GM04504 (cell line): Measurements from ENCODE around the gene PTPRR.

ENCODE experiments used
- DNase-seq: peaks from one replicate; pipeline ENCODE4 v3.0.0-alpha.2; 2012; ENCODE audit warnings: low read depth

The PTPRR gene

DNA sequence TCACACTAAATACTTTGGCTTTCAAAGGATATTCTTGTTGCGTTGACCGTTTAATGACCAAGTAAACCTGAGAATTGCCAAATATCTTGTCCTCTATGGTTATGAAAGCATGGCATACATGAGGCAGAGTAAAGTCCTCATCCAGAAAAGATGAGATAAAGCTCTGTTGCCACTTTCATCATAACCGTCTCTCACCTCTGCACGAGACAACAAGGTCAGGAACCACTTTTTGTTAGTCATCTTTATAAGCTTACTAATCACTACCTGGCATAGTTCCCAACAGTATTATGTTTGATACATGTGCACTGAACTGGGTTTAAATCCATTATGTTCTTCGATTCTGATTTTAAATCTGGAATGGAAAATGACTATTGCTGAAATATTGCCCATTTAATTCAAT, 314.6 kb downstream of the PTPRR start:
- no peak for DNase-seq

DNA sequence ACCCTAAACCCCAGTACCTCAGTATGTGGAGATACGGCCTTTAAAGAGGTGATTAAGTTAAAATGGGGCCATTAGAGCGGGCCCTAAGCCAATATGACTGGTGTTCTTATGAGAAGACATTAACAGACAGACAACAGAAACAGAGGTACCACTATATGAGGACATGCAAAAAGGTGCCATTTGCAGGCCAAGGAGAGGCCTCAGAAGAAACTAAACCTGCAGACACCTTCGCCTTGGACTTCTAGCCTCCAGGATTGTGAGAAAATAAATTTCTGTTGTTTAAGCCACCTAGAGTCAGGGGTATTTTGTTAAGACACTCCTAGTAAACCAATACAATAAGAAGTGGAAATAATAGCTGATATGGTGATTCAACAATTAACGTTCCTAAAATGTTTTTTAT, 315.9 kb downstream of the PTPRR start:
- no peak for DNase-seq

DNA sequence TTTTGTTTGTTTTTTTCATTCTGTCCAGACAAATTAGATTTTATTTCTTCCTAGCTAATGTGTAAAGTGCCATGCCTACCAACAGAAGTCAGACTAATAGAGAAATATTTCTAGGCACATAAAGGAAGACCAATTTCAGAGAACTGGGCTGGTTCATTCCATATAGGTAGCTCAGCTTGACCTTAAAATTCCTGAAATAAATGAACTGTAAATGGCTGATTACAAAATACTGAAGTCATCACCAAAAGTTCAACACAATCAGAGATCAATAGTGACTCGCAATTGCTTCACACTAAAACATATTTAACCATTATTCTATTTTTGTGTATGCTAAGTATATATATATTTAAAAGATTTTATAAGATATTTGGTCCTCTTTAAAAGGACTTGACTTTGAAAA, 317.5 kb downstream of the PTPRR start:
- no peak for DNase-seq

DNA sequence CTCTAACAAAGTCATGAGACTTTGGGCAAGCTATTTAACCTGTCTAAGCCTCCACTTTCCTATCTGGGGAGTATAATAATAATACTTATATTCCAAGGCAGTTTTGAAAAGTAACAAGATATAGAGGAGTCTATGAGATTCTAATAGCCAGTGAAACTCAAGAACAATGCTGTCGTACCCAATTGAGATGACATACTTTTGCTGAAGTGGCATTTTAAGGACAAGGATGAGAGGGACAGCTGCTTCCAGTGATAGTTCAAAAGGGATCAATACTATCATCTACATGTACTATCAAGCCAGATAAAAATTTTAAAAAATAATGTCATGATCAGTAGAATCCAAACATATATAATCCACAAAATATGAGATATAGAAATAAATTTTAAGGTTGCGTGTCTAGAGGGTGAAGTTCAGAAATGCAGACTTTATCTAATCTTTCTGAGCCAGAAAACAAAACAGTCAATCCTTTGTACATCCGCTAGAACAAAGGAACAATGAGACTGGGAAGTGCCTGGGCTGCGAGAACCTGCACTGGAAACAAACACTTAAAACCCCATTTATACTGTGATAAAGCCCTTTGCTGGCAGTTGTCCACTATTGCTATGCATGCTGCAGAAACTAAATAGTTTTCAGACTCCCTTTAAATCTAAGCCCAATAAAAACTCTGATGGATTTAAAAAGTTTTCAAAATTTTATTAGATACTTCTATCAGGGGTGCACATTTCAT, 321.9 kb downstream of the PTPRR start:
- DNase-seq: no peak

DNA sequence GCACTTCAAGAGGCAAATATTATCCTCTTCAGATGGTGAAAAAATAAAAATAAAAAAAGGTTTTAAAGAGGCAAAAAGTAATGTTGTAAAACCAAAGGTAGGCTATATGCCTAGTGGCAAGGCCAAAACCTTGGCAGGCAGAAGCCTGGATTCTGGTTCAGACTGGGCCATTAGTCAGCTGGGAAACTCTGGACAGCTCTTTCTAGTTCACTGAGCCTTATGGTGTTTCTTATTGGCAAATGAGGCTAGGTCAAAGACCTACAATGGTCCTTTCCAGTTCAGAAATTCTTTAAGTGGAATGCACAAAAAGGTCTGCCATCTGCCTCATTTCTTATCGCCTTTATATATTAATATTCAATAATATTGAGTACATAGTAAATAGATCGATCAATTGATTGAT, 327.9 kb downstream of the PTPRR start:
- DNase-seq: no peak

DNA sequence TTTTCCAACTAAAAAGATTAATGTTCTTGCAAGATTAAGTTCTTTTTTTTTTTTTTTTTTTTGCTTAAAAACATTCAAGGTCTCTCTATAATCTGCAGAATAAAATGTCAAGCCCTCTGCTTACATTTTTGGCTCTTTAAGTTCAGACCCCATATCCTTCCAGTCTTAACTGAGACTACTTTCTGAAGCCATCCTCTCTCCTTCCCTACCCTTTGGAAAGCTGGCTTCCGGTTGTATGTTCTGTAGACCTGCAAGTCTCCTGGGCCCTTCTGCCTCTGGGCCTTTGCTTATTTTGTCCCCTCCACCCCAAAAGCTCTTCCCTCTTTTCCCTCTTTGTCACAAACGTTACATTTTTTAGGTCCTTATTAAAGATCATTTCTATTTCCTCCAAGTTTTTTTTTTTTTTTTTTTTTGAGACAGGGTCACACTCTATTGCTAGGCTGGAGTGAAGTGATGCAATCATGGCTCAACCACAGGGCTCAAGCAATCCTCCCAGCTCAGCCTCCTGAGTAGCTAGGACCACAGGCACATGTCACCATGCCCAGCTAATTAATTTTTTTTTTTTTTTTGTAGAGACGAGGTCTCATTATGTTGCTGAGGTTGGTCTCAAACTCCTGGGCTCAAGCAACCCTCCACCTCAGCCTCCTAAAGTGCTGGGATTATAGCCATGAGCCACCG, 329.9 kb downstream of the PTPRR start:
- no peak for DNase-seq

DNA sequence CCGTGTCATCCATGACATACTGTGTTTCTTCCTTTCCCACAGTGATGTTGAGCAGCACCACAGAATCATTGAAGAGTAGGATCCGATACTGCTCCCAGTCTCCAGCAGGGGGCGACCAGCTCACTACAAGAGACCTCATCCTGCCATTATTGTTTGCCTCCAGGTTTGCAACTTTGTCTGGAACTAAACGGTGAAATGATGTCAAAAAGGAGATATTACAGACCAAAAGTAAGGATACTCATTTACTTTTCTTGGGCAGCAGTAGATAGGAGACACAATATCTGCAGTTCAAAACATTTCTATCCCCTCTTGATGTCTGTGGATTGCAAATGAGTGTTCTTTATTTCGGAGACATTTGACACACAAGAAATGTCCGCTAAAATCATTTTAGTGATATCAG, 330.5 kb downstream of the PTPRR start:
- DNase-seq: peak; percentile 42
